ENCODE data around the gene FNDC5. TPM values are rescaled to one million over a fixed set of nuclear protein-coding genes. Genes with fewer than 3 reads are reported as not detected.

Gene FNDC5
- total and polyA plus RNA-seq, 9 of the 15 experiments (the other 6 are each of a cell fraction or from before 2014, with no cell fraction given), result 0.06 to 2.1 (median 0.22) TPM

DNA sequence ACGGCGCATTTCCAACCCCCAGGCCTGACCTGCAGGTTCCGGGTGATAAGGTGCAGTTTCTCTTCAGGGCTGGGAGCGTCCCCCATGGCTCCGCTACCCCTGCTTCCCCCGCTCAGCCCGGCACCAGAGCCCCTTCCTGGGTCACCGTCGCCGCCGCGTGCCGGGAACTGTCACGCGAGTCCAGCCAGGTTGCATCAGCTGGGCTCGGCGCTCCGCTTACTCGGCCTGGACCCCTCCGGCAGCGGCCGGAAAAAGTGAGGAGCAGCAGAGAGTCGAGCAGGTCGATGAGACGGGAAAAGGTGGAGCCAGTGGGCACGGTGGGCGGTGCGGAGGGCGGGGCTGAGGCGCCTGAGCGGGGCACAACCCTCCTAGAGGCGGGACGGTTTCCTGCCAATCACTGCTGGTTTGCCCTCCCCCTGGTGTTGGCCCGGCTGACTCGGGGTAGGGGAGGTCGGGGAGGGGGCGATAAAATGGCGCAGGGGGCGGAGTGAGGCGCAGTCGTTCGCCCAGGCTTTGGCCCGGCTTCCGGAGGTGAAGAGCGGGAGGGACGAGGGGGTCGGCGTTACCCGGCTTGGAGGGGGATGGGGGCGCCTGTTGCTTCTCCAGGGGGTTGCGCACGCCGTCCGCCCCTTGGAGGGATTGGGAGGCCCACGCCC, 53.4 kb downstream of the FNDC5 start, which contains the start of the genes S100PBP and YARS1 (continued):
- TF ChIP-seq CHD7 (IDR thresholded peaks at IDR 0.05; ENCODE audit: low read depth, low read length) (peak; percentile 64), RNF219 (CRISPR knock-in tag; IDR thresholded peaks at IDR 0.05) (no peak), RBFOX2 (IDR thresholded peaks at IDR 0.05; ENCODE audit: low read depth, low read length) (peak; percentile 97), YY1 (IDR thresholded peaks at IDR 0.05; ENCODE audit: borderline replicate concordance in 1 of 3, control insufficient read depth in 1 of 3, extremely low read depth in 1 of 3, insufficient read depth in 3 of 3, insufficient read length in 1 of 3, insufficient replicate concordance in 2 of 3, low read depth in 1 of 3, low read length in 2 of 3) (peak; percentile 66 to 96 (median 89)), MBD1 (CRISPR knock-in tag; IDR thresholded peaks at IDR 0.05) (no peak), TFE3 (CRISPR knock-in tag; IDR thresholded peaks at IDR 0.05) (peak; percentile 46; the same call in 1 of the 2 replicates), LEF1 (IDR thresholded peaks at IDR 0.05) (peak; percentile 95), HDAC2 (IDR thresholded peaks at IDR 0.05) (peak; percentile 85)

Data from K562 (cell line).